GM12878 (cell line): ENCODE results near the gene IFITM5. TPM values are rescaled to one million over a fixed set of nuclear protein-coding genes. Genes with fewer than 3 reads are reported as not detected.

ENCODE experiments used
- EP300 ChIP-seq, 2 experiments: fragments of 150-350 bp in 1 of 2; IDR thresholded peaks; 2 replicates each; pipeline ENCODE4 v1.6.1; 2011 to 2012; ENCODE audit warnings: low read depth in 2 of 2, low read length in 2 of 2, borderline replicate concordance in 1 of 2, improper control_type of control experiment in 1 of 2, inconsistent platforms in 1 of 2; ENCODE audit not compliant: control insufficient read depth in 1 of 2
- IKZF1 ChIP-seq: fragments of 450-650 bp; conservative IDR thresholded peaks from 2 replicates; pipeline ENCODE4 v1.6.1; 2017; ENCODE audit warnings: antibody characterized with exemption, mild to moderate bottlenecking
- POLR2AphosphoS5 ChIP-seq: IDR thresholded peaks from 2 replicates; pipeline ENCODE4 v1.6.1; 2011; ENCODE audit warnings: mild to moderate bottlenecking, low read length, inconsistent platforms
- SMAD1 ChIP-seq: fragments of 450-650 bp; IDR thresholded peaks from 2 replicates; pipeline ENCODE4 v1.6.1; 2018; ENCODE audit warnings: mild to moderate bottlenecking, low read depth; ENCODE audit not compliant: partially characterized antibody
- SMARCA5 ChIP-seq: fragments of 450-650 bp; IDR thresholded peaks from 2 replicates; pipeline ENCODE4 v1.6.1; 2017; ENCODE audit warnings: mild to moderate bottlenecking
- polyA plus RNA-seq, 11 experiments: library from polyadenylated mRNA; depleted of rRNA in 4 of 11; unstranded in 6 of 11; stranded (reverse) in 5 of 11; fragments of >200 nt; fragmentation: Nextera tagmentation in 4 of 11; fragmentation: Illumina TruSeq in 1 of 11; extraction: Ambion mirVana in 4 of 11; extraction: Trizol in 1 of 11; gene quantifications; 1 replicate in 1 of 11; 2 replicates in 10 of 11; pipeline versions ENCODE4 v1.2.1 to v1.2.3, GENCODE V29; 2011 to 2016; ENCODE audit warnings: inconsistent platforms in 2 of 11, missing spikeins in 2 of 11, low read depth in 1 of 11
- total RNA-seq, 4 experiments: library from RNA; depleted of rRNA in 3 of 4; stranded (reverse); fragments of >200 nt in 3 of 4; fragmentation: Illumina TruSeq in 1 of 4; extraction: Trizol in 1 of 4; gene quantifications; 2 replicates each; pipeline versions ENCODE4 v1.2.1 to v1.2.3, GENCODE V29; 2013 to 2021
- TF ChIP-seq, protein P1 (sequence below): fragments of 450-650 bp; IDR thresholded peaks from 2 replicates; pipeline ENCODE4 v1.6.1; 2017; ENCODE audit warnings: mild to moderate bottlenecking, moderate library complexity
- TF ChIP-seq, protein P2 (sequence below): fragments of 450-650 bp; IDR thresholded peaks from 2 replicates; pipeline ENCODE4 v1.6.1; 2017; ENCODE audit warnings: low read depth, mild to moderate bottlenecking, moderate library complexity

The IFITM5 gene
- total and polyA plus RNA-seq, 10 of the 15 experiments (the other 5 are each of a cell fraction or from before 2014, with no cell fraction given) = not detected

DNA sequence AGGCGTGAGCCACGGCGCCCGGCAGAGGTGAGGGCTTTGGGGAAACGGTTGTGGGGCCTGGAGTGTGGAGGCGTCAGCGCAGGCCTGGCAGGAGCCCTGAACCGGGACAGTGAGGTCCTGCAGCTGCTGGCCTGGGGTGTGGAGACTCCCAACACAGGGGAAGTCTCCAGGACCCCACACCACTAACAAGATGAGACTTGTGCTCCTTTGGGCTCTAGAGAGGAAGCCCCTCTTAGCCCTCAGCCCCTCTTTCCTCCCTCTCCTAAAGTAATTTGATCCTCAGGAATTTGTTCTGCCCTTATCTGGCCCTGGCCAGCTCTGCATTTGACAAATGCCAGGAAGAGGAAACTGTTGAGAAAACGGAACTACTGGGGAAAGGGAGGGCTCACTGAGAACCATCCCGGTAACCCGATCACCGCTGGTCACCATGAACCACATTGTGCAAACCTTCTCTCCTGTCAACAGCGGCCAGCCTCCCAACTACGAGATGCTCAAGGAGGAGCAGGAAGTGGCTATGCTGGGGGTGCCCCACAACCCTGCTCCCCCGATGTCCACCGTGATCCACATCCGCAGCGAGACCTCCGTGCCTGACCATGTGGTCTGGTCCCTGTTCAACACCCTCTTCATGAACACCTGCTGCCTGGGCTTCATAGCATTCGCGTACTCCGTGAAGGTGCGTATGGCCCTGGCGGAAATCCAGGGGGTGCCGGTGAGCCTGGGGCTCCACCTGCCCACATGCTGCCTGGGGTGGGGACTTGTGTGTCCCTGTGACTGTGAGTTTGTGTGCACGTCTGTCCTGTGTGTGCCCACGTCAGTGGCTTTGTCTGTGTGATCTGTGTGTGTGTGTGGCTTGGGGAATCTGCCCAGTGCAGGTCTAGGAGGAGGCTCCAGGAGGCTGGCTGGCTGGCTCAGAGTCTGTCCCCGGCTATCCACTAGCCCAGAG lies 8.7 kb upstream of the IFITM5 start, which contains the start of gene IFITM2 (continued):
- TF ChIP-seq, protein P1, sequence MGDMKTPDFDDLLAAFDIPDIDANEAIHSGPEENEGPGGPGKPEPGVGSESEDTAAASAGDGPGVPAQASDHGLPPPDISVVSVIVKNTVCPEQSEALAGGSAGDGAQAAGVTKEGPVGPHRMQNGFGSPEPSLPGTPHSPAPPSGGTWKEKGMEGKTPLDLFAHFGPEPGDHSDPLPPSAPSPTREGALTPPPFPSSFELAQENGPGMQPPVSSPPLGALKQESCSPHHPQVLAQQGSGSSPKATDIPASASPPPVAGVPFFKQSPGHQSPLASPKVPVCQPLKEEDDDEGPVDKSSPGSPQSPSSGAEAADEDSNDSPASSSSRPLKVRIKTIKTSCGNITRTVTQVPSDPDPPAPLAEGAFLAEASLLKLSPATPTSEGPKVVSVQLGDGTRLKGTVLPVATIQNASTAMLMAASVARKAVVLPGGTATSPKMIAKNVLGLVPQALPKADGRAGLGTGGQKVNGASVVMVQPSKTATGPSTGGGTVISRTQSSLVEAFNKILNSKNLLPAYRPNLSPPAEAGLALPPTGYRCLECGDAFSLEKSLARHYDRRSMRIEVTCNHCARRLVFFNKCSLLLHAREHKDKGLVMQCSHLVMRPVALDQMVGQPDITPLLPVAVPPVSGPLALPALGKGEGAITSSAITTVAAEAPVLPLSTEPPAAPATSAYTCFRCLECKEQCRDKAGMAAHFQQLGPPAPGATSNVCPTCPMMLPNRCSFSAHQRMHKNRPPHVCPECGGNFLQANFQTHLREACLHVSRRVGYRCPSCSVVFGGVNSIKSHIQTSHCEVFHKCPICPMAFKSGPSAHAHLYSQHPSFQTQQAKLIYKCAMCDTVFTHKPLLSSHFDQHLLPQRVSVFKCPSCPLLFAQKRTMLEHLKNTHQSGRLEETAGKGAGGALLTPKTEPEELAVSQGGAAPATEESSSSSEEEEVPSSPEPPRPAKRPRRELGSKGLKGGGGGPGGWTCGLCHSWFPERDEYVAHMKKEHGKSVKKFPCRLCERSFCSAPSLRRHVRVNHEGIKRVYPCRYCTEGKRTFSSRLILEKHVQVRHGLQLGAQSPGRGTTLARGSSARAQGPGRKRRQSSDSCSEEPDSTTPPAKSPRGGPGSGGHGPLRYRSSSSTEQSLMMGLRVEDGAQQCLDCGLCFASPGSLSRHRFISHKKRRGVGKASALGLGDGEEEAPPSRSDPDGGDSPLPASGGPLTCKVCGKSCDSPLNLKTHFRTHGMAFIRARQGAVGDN = peak; percentile 81
- TF ChIP-seq SMAD1 (peak; percentile 46), SMARCA5 (peak; percentile 62; the same call in 1 of the 2 replicates), IKZF1 (peak; percentile 69), EP300 (IDR thresholded peaks at IDR 0.05; ENCODE audit: borderline replicate concordance in 1 of 2, control insufficient read depth in 1 of 2, low read depth in 2 of 2, low read length in 2 of 2) (0 out of 4 replicates have a peak, but pooled peaks of 1 of the 2 experiments have one; percentile 10), POLR2AphosphoS5 (0 out of 2 replicates have a peak, but pooled peaks have one; percentile 74)
- TF ChIP-seq, protein P2, sequence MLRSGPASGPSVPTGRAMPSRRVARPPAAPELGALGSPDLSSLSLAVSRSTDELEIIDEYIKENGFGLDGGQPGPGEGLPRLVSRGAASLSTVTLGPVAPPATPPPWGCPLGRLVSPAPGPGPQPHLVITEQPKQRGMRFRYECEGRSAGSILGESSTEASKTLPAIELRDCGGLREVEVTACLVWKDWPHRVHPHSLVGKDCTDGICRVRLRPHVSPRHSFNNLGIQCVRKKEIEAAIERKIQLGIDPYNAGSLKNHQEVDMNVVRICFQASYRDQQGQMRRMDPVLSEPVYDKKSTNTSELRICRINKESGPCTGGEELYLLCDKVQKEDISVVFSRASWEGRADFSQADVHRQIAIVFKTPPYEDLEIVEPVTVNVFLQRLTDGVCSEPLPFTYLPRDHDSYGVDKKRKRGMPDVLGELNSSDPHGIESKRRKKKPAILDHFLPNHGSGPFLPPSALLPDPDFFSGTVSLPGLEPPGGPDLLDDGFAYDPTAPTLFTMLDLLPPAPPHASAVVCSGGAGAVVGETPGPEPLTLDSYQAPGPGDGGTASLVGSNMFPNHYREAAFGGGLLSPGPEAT = peak; percentile 49
